Erythroblast (primary cell): ENCODE measurements around the gene RCE1.

Experiments
- DNase-seq, 2 experiments: peaks; one replicate each; lab custom pipeline; 2025; lab: John Stamatoyannopoulos, UW
- GATA1 ChIP-seq: IDR thresholded peaks from 2 replicates; pipeline ENCODE4 v1.6.1; 2011; ENCODE audit warnings: low read depth, mild to moderate bottlenecking, control low read depth, low read length, moderate library complexity
- POLR2A ChIP-seq: IDR thresholded peaks from 2 replicates; pipeline ENCODE4 v1.6.1; 2011; ENCODE audit warnings: mild to moderate bottlenecking, low read length

The RCE1 gene

GRCh38 chr11:66878474-66878873, 35.2 kb downstream of the RCE1 start:
- no peak for DNase-seq
- TF ChIP-seq GATA1 (no peak), POLR2A (no peak)

GRCh38 chr11:66879000-66879399, 35.8 kb downstream of the RCE1 start:
- no peak for DNase-seq
- TF ChIP-seq POLR2A (no peak), GATA1 (no peak)

GRCh38 chr11:66879583-66879982, 36.3 kb downstream of the RCE1 start:
- no peak for DNase-seq
- TF ChIP-seq POLR2A (no peak), GATA1 (no peak)

- DNase-seq = no peak
- TF ChIP-seq POLR2A (no peak), GATA1 (no peak)
Measured at GRCh38 chr11:66879999-66880398, 36.8 kb downstream of the RCE1 start.

GRCh38 chr11:66880496-66881450, 37.5 kb downstream of the RCE1 start:
- no peak for TF ChIP-seq GATA1
- no peak for TF ChIP-seq POLR2A
- DNase-seq = no peak

- DNase-seq = no peak
- TF ChIP-seq GATA1 = no peak
- no peak for TF ChIP-seq POLR2A
Measured at GRCh38 chr11:66881451-66881835, 38.2 kb downstream of the RCE1 start.

GRCh38 chr11:66881927-66882452, 38.7 kb downstream of the RCE1 start:
- TF ChIP-seq GATA1 (no peak), POLR2A (no peak)
- DNase-seq = no peak

GRCh38 chr11:66882561-66883015, 39.3 kb downstream of the RCE1 start:
- no peak for TF ChIP-seq GATA1
- no peak for TF ChIP-seq POLR2A
- DNase-seq = no peak

GRCh38 chr11:66883016-66883965, 40.0 kb downstream of the RCE1 start:
- peak; percentile 50 to 81 for DNase-seq

GRCh38 chr11:66884443-66884842, 41.2 kb downstream of the RCE1 start:
- no peak for DNase-seq
- TF ChIP-seq GATA1 = no peak
- TF ChIP-seq POLR2A = no peak

More at GRCh38 chr11:66883016-66883965, 40.0 kb downstream of the RCE1 start:
- TF ChIP-seq GATA1 (no peak), POLR2A (no peak)

- DNase-seq = no peak
- no peak for TF ChIP-seq POLR2A
- TF ChIP-seq GATA1 = no peak
Measured at GRCh38 chr11:66885469-66885868, 42.2 kb downstream of the RCE1 start.

- TF ChIP-seq POLR2A (no peak), GATA1 (no peak)
- no peak for DNase-seq
Measured at GRCh38 chr11:66885950-66886440, 42.8 kb downstream of the RCE1 start.

GRCh38 chr11:66886671-66887221, 43.5 kb downstream of the RCE1 start:
- no peak for DNase-seq
- TF ChIP-seq POLR2A (no peak), GATA1 (no peak)

GRCh38 chr11:66887526-66887925, 44.3 kb downstream of the RCE1 start:
- no peak for DNase-seq
- no peak for TF ChIP-seq GATA1
- TF ChIP-seq POLR2A = no peak
